CD4-positive, alpha-beta T cell treated with Interleukin-21 for 1 hour (primary cell): Measurements from ENCODE around the gene TNNT2.

ENCODE experiments used
- DNase-seq: peaks from one replicate; pipeline ENCODE4 v3.0.0-alpha.2; 2020

The TNNT2 gene

DNA sequence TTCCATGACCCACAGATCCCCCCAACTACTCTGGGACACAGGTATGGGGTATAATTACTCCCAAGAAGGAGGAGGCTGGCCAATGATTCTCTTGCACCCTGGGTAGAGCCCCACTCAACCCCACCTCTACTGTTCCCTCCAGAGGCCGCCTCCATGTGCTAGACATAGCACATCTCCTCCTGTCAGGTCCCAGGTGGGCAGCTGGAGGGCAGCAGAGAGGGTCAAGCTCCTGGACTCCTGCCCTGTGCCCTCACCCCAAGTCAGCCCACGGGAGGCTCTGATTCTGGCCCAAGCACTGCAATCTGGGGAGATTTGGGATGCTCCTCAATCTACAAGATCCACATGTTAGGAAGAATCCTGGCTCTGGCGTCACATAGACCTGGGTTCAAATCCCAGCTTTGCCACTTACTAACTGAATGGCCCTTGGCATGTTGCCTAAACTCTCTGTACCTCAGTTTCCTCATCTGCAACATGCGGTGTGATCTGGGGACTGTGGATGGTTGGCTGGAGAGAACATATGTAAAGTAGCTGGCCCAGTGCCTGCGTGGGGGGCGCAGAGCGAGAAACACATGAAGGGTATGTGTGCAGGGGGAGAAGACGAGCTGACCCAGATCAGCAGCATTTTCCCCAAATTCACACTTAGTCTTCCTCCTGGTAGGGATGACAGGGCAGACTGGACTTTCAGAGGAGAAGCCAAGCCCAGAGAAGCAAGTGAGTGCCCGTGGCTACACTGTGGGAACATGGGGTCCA is 23.2 kb downstream of the TNNT2 start:
- no peak for DNase-seq

DNA sequence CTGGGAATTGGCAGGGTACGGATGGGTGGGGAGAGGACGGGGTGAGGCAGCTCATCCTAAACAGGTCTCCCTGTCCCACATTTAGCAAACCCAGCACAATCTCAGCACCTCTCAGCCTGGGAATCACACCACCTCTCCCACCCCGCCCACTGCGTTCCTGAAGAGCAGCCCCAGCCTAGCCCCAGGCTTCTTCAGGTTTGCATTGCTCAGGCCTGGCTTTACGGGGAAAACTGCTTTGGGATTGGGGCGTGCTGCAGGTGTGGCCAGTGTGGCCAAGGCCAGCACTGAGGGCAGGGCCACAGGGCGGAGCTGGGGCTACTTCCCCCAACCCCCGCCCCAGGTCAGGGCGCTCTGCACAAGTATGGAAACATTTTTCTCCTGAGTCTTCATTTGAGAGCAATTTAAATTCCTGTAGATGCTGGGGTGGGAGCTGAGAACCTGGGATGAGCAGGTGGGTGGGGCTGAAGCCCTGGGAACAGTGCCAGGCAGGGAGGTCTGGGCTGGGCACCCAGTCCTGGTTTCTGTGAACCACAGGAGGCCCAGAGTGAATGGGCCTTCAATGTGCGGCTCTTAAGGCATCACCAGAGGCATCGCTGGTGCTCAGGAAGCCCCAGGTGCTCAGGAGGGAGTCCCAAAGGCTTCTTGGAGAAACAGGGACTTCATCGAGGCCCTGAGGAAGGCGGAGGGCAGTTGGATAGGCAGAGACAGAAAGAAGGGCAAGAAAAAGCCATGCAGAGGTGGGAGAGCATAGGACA is 24.1 kb downstream of the TNNT2 start:
- no peak for DNase-seq

DNA sequence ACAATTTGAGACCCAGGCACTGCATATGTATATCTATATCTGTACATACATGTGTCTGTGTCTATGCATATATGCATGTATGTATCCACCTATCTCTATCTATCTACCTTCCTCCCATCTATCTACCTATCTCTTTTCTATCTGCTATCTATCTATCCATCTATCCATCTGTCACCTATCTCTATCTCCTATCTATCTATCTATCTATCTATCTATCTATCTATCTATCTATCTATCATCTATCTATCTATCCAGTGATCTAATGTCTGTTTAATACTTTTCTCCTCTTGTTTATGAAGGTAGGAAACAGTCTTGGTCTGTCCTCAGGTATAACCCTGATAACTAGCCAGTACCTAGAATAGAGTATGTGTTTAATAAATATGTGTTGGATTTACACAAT is 25.9 kb downstream of the TNNT2 start:
- no peak for DNase-seq

DNA sequence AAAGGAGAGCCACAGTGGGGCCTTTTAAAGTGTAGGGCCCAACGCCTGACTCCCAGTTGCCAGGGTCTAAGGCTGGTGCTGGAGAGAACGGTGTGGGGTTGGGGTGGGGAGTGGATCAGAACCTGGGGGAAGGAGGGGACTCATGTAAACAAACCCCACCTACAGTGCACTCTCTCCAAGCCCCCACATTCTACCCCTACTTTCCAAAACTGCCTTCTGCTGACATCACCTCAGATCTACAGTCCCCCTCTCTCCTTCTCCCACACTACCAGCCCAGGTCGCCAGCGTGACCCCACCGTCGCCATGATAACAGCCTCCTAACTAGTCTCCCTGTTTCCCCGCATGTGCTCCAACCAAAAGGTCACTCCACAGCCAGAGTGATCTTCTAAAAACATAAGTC is 26.6 kb downstream of the TNNT2 start:
- no peak for DNase-seq

DNA sequence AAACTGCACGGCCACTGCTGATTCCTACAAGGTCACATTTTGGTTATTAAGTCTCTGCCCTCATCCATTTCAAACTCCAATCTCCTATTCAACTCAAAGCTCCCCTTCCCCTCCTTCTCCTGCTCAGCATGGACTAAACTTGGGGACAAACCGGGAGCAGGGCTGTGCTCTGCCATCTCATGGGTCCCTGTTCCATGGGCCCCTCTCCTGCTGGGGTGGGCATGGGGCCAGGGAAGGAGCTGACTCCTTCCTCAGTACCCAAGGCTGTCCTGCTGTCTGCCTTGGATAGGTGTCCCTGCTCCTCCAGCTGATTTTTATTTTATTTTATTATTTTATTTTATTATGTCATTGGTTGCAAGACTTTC is 27.1 kb downstream of the TNNT2 start:
- no peak for DNase-seq

DNA sequence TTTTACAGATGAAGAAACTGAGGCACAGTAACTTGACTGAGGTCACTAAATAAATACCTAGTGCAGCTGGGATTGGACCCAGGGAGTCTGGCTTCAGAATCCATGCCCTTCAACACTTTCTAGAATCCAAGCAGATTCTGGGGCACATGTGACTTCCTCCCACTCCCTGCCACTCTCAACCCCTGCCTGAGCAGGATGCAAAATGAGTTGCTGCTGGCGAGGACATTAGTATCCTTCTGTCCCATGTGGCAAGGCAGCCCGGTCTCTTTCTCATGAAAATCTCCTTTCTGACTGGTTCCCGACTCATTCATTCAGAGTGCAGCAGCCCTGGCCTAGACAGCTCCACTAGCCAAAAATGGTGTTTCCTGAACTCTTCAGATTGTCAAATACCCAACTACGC is 28.4 kb downstream of the TNNT2 start:
- DNase-seq, result no peak

DNA sequence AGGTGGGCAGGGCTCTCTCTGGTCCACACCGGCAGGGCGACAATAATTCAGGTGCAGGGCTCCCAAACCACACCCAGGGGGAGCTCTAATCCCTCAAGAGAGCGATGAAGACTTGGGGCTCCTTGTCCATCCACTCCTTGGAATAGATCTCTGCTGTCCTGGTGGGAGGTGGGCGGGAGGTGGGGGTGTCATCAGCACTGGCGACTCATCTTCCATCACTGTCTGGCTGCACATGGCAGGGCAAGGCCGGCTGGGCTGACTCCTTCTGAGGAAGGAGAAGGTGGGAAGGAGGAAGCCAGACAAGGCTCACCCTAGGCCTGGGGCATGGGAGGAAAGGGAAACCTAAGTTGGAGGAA is 29.3 kb downstream of the TNNT2 start:
- no peak for DNase-seq

DNA sequence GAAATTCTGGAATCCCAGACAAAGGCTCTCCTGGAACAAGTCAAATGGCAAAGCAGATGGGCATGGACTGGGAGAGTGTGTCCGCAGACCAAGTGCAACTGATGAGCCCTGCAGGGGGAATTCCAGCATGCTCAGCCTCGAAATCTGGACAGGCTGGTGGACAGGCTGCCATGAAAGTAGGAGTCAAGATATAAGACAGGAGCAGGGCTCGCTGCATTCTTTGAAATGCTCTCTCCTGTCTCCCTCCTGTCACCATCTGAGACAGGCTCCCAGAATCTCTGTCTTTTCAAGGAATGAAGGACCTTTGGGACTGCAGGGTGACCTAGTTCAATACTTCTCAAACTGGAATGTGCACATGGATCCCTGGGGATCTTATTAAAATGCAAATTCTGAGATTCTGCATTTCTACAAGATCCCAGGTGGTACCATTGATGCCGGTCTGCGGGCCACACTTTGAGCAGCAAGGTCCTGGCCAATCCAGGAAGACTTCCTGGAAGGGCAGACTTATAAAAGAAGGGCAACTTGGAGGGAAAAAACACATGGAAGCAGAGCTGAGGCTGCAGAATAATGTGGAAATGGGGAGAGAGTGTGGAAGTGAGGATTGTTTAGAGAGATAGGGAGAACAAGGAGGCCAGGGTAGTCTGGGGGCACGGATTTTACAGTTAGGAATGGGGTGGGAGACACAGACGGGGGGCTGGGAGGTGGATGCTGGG is 29.8 kb downstream of the TNNT2 start:
- no peak for DNase-seq

DNA sequence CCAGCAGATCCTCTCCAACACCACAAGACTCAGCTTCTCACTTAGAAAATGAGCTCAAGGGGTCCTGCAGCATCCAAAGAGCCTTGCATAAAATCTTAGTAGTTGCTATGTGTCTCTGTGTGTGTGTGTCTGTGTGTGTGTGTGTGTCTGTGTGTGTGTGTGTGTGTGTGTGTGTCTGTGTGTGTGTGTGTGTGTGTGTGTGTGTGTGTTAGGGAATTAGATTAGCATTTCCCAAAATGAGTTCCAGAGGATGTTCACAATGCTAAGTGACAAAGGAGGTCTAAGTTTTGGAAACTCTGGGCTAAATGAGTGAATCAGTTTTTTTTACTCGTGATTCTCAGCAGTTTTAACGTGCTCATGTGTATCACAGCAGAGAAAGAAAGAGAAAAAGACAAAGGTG is 30.5 kb downstream of the TNNT2 start:
- DNase-seq, result no peak

DNA sequence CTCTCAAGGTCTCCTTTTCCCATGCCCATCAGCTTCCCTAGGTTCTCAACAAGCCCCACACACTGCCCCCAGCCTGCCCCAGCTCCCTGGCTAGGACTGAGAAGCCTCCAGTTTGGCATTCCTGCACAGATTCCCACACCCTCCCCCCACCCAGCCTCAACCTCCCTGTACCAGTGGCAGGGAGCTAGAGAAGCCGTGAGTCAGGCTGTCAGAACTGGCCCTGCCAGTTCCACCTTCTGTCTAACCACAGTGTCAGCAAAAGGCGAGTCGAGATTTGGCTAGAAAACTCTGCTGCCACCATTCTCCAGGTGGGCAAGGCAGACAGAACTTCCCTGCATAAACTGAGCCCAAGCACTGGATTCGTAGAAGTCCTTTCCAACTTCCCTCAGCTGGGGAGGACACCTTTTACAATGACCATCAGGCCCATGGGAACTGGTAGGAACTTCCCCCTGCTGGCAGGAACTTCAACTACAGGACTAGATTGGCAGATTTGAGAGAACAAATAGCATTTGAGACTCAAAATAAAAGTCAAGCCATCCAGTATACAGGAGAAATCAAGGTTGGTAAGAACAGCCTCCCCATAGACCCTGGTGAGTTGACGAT is 31.0 kb downstream of the TNNT2 start:
- no peak for DNase-seq

DNA sequence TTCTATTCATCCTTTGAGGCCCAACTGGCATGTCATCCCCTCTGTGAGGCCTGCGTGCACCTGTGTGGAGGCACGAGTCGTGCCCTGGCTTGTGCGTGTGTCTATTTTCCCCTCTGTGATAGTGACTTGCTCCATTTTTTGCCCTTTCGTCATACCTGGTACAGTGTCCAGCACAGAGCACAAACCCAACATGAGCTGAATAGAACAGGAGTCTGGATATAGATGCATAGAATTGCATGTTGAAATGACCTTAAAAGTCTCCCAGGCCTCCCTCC is 32.5 kb downstream of the TNNT2 start:
- no peak for DNase-seq

DNA sequence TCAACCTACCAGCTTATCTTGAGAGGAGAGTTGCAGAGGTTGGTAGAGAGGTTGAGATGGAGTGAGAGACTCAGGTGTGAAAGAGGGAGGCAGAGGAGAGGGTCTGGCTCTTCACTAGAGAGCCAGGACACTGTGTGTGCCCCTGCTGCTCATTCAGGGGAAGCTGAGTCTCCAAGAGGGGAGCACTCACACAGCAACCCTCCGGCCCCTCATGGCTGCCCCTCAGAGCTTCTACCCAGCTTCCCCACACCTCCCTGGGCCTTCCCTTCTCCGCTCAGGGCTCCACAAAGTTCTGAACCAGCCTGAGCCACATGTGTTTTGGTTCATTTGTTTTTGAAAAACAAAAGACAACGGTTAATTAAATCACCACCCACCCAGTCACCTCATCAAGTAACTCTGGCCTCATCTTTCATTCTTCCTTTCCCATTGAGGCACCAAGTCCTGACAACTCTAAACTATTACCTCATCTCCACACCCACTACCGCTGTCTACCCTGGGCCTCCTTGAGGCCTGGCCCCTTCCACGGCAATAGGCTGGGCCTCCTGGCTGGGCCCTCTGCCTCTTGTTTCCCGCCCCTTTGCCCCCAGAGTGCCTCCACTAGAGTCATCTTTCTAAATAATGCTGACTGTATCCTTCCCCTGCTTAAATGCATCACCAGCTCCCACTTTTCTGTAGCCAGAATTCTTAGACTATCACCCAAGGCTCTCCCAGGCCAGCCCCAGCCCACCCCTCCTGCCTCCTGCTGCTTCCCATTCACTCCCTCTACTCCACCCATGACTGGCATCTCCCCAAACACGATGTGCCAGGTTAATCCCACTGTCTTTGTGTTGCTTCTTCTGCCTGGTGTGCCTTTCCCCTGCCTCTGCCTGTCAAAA is 33.0 kb downstream of the TNNT2 start:
- DNase-seq, result no peak

DNA sequence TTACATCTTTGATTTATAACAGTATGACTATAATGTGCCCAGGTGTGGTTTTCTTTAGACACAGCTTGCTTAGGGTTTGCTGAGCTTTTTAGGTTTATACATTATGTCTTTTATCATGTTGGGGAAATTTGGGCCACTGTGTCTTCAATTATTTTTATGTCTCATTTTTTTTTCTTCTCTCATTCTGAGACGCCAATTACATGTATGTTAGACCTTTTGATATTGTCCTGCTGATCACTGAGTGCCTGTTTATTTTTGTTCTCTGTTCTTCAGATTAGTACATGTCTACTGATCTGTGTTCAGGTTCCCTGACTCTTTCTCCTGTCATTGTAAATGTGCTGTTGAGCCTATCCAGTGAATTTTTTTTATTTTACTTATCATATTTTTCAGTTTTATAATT is 36.1 kb downstream of the TNNT2 start:
- no peak for DNase-seq

DNA sequence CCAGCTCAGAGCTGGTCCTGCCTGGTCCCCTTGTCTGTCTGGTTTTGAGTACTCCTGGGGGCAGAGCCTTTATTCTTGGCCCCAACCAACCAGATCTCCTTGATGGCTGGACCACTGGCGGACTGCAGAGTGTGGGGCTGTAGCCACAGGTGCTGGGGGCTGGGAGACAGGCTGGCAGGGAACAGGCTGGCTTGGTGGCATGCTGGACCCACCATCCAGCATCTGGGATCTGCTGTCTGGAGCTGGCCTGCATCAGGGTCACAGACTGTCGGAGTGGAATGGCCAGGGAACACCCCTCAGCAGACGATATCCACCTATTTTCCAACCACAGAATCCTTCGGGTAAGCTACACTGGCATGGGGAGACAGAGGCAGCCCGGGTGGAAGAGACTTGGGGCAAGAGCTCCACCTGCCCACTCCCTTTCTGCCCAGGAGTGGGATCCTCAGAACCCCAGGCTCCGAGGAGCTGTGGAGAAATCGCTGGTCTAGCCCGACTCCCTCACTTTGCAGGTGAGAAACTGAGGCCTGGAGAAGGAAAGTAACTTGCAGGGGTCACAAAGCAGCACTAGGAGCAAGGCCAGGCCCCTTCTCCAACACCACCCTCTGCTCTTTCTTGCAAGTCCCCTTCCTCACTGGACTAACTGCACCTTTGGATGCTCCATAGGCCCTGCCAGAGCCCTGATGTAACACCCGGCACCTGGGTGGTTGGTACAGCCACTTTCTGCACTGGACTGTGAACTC is 40.6 kb downstream of the TNNT2 start:
- no peak for DNase-seq

DNA sequence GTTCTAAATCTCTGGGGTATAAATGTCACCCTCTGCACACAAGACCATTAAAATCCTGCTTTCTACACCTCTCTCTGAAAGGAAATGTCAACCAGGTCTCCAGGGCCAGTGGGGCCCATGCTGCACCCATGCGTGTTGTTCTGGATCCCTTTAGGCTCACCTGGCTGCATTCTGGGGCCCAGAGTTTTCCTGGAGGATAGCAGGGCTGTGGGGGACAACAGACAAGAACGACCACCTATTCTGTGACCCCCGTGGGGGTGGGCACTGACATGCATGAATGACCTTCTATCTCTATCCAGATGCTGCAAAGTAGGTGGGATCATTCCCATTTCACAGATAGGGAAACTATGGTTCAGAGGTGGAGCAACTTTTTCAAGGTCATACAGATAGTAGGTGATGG is 41.6 kb downstream of the TNNT2 start:
- DNase-seq, result no peak

DNA sequence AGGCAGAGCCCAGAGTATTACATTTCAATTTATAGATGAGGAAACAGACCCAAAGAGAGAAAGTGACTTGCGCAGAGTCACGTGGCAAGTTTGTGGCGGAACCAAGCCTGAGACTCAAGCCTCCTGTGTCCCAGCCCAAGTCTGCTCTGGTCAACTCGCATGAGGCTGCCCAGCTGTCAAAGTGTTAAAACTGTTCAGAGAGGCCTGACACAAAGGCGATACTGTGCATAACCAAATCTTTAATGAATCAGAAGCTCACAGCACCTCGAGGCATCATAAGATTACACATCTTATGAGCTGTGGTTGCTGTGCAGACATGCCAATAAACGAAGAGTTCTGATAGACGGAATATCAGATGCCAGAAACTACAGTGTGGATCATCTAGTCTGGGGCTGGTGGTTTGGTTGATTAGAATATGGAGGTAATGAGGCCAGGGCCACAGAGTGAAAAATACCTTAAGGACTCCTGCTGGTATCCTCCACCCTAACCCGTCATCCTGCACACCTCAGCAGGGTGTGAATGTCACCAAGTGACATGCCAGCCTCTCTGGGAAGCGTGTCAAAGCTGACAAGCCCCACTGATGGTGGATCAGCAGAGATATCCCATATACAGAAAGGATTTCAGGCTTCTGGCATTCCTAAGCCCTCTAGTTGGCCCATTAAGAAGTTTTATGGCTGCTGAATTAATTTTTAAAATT is 42.2 kb downstream of the TNNT2 start:
- DNase-seq, result no peak

DNA sequence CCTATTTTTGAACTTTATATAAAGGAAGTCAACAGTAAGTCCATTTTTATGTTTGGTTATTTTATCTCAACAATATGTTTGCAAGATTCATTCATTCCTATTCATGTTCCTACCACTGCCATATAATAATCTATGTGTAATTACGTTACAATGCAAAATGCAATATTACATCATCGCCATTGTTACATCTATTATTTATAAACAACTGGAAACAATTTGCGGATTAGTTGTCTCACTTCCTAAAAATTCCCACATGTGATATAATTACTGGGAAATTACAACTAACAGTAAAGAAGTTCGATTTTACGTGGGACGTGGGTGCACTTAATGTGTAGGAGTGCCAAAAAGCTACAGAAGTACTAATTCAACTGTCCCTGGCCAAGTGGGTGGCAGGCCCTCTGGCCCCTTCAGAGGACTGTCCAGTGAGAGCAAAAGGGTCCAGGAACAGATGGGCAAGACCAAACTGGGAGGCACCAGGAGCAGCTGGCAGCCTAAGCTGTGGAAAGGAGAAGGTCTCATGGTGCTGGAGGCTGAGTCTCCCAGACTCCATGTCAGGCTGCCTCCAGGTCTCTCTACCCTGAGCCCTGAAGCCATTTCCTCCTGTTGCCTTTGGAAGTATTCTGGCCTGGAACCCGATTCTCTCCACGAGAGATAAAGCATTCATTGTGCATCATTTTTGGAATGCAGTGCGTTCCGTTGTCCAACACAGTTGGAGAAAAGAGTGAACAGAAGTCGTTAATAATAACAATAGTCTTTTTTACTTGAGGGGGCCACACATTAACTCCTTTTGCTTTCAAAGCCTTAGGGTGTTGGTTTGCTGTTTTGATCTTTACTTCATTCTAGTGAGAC is 42.9 kb downstream of the TNNT2 start:
- no peak for DNase-seq

DNA sequence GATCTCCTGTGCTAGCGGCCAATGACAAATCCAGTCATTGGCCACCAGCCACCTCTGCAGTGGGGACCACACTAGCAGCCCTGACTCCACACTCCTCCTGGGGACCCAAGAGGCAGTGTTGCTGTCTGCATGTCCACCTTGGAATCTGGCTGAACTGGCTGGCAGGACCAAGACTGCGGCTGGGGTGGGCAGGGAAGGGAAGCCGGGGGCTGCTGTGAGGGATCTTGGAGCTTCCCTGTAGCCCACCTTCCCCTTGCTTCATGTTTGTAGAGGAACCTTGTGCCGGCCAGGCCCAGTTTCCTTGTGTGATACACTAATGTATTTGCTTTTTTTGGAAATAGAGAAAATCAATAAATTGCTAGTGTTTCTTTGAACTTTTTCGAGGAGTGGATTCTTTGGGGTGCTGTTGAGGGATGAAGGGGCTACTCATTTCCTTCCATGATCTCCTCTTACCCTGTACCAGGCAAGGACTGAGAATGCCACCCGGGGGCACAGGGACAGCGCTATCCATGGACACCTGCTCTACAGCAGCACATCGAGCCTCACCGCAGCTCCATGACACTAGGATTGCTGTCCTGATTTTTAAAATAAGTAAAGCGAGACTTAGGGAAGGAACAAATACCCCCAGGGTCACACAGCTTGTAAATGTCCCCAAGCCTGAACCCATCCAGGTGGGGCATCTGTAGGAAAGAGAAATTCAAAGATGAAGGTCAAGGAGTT is 44.7 kb downstream of the TNNT2 start:
- no peak for DNase-seq

DNA sequence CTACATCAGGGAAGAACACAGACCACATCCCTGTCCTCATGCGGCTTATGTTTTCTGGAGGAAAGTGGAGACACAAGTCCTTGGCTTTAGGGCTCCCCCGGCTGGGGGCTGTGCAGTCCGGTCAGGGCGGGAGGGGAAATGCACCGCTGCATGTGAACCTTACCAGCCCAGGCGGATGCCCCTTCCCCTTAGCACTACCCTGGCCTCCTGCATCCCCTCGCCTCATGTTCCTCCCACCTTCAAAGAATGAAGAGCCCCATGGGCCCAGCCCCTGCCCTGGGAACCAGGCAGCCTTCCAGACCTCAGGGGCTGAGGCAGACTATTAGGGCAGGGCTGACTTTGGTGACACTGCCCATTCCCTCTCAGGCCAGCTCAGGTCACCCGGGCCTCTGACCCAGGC is 45.5 kb downstream of the TNNT2 start:
- DNase-seq, result no peak

DNA sequence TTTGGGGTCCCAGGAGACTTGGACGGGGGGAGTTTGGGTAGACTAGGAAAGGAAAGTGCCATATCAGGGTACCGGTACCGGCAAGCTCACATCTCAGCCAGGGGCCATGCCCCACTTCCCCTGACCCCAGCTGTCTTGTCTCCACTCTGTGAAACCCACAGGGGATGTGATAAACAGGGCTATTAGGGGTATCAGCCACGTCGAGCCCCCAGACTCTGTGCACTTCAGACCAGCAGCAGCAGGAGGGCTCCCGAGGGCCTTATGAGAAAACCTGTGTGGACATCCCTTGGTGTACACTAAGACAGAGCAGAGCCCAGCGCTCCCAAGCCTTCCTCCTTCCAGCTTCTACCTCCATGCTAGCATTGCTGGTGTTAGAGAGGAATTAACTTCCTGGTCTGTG is 46.3 kb downstream of the TNNT2 start:
- no peak for DNase-seq
